ENCODE data around the gene VWCE.
"Not testable (repeated sequence)": the region's sequence is repeated elsewhere in the genome, so short reads cannot be mapped to it uniquely, and the experiment has no call there.

Gene VWCE

DNA sequence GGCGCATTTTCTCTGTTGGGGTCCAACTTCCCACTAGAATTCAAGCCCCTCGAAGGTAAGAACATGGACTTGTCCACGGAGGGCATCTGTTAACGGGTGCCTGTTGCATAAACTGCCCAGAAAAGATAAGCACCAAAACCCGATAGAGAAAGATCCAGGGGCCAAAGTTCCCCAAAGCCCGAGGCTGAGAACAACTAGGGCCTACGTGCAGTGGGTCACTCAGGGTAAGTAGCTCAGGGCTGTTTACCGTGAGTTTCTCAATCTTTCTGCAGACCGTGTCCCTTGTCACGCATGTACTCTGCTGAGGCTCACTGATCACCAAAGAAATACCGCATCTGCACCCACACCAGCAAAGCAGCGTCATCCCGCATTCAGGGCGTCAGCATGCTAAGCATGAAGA lies 29.8 kb downstream of the VWCE start:
- DNase-seq (ENCODE audit: insufficient read length, low spot score) (no peak), FAIRE-seq (no peak)
- TF ChIP-seq POLR2A (IDR thresholded peaks at IDR 0.05; ENCODE audit: low read depth, low read length) = no peak

DNA sequence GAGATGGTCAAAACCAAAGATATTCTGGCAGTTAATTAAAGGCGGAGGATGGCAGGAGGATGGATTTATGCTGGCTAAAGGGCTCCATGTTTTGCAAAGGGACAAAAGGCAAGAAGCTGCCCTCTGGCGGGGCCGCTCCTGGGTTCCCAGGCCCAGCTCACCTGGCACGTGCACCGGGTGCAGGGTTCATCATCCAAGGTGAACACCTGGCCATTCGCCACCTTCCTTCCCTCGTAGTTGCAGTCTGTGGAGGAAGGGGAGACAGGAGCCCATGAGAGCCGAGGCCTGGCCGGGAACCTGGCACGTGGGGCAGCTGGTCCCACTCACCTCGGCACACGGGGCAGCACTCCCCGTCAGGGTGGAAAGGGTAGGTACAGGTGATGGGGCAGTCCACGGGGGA lies 30.3 kb downstream of the VWCE start:
- FAIRE-seq = no peak
- no peak for TF ChIP-seq POLR2A (IDR thresholded peaks at IDR 0.05; ENCODE audit: low read depth, low read length)
- no peak for DNase-seq (ENCODE audit: insufficient read length, low spot score)

DNA sequence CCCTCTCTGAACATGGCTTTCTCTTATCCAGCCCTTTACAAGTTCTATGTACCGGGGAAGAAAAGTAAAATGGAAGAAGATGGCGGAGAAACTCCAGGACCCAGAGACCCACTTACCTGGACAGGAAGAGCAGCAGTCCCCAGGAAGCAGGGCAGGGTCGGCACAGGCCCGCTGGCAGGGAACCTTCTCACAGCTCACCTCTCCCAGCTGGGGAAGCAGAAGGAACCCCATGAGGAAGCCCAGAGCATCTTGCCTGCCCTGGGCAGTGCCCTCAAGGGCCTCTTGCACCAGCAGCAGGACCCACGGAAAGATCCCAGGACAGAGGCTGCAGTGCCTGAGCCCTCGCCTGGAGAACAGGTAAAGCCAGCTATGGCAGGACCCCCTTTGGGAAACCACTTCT lies 30.7 kb downstream of the VWCE start:
- no peak for DNase-seq (ENCODE audit: insufficient read length, low spot score)
- FAIRE-seq = no peak
- TF ChIP-seq POLR2A (IDR thresholded peaks at IDR 0.05; ENCODE audit: low read depth, low read length) = no peak

DNA sequence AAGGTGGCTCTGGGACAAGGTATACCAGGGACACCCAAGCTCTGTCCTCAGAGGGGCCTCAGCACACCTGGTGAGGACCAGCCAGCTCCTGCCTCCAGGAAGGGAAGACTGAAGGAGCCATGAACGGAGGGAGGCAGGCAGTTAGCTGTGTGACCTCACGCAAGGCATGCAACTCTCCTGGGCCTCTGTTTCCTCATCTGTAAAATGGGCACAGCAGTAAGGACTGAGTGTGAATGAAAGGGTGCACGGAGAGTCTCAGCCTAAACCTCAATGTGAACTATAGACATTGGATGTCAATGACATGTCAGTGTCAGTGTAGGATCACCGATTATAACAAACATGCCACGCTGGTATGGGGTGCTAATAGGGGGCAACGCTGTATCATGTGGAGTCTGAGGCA lies 35.8 kb downstream of the VWCE start:
- no peak for TF ChIP-seq POLR2A (IDR thresholded peaks at IDR 0.05; ENCODE audit: low read depth, low read length)
- FAIRE-seq = no peak
- DNase-seq (ENCODE audit: insufficient read length, low spot score) = no peak

DNA sequence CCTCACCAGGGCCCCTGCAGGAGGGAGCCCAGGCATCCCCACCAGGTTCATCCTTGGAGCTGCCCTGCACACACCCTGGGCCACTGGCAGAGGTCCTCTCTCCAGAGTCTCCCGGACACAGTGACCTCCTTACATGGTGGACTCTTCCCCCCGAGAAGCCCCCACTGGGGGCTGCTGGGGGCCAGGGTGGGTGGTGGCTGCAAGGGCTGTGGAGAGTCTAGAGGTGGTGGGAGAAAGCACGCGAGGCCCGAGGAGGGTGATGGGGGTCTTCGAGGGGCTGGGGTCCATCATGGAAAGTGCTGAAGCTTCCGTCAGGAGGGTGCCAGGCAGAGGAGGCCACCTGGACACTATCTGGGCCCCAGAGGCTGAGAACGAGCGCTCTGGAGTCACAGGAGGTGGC lies 36.6 kb downstream of the VWCE start:
- no peak for DNase-seq (ENCODE audit: insufficient read length, low spot score)
- TF ChIP-seq POLR2A (IDR thresholded peaks at IDR 0.05; ENCODE audit: low read depth, low read length) = no peak
- FAIRE-seq = no peak

DNA sequence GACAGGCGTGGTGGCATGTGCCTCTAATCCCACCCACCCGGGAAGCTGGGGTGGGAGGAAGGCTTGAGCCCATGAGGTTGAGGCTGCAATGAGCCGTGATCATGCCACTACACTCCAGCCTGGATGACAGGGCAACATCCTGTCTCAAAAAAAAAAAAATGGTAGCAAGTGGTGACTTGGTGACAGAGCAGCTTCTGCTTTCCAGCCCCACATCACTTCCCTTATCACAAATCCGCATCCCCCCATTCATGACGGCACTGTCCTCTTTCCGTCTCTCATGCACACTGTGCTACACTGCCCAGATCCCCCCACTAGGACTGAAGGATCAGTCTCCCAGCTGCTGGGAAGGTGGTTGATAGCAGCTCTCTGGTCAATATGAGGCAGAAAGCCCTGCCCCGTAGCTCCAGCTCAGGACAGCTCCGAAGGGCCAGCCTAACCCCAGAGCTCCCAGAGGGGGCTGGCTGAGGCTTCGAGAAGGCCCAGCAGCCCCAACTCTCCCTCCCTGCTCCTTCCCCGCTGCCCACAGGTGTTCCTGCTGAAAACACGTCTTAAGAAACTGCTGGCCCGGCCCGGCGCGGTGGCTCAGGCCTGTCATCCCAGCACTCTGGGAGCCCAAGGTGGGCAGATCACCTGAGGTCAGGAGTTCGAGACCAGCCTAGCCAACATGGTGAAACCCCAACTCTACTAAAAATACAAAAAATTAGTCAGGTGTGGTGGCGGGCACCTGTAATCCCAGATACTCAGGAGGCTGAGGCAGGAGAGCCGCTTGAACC lies 38.2 kb downstream of the VWCE start:
- FAIRE-seq = no peak
- no peak for DNase-seq (ENCODE audit: insufficient read length, low spot score)
- TF ChIP-seq POLR2A (IDR thresholded peaks at IDR 0.05; ENCODE audit: low read depth, low read length) = no peak

DNA sequence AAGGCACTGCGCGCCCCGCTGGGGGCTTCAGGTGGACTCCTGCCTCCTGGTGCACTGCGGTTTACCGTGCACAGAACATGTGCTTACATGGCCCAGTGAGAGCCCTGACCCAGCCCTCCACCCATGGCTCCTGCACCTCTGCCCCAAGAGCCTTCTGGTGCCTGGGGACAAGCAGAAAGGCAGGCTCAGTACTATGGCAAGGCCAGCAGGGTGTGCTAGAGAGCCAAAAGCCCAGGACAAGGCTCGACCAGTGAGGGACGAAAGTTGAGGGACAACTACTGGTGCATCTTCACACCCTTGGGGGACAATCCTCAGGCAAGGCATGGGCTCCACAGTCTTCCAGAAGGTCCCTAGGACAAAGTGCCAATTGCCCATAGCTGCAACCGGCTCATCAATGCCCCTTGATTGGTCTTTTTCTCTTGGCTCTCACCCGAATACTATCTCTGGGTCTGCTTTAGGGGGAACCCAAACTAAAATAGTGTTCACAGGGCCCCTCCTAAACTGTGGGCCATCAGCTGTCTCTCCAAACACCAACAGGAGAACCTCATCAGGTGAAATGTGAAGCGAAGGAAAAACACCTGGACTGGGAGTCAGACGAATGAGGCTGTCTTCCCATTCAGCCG lies 40.6 kb downstream of the VWCE start:
- no peak for TF ChIP-seq POLR2A (IDR thresholded peaks at IDR 0.05; ENCODE audit: low read depth, low read length)
- FAIRE-seq = no peak
- DNase-seq (ENCODE audit: insufficient read length, low spot score) = peak; percentile 85

DNA sequence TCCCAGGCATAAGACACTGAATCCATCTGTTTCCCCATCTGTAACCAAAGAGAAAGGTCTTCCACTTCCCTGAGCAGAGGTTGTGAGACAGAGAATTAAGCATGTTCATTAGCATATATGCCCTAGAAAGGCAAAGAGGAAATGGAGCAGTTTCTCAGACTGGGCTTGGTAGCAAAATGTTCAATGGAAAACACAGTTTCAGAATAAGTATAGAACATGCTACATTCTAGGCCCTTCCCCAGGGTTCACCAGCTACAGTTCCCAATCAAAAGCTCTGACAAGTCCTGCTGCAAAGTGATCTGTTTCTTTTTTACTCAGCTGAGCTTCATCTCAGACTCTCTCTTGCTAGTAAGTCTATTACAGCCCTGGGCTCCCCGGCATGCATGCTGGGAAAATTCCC lies 42.8 kb downstream of the VWCE start:
- not testable (repeated sequence) for DNase-seq (ENCODE audit: insufficient read length, low spot score); FAIRE-seq

DNA sequence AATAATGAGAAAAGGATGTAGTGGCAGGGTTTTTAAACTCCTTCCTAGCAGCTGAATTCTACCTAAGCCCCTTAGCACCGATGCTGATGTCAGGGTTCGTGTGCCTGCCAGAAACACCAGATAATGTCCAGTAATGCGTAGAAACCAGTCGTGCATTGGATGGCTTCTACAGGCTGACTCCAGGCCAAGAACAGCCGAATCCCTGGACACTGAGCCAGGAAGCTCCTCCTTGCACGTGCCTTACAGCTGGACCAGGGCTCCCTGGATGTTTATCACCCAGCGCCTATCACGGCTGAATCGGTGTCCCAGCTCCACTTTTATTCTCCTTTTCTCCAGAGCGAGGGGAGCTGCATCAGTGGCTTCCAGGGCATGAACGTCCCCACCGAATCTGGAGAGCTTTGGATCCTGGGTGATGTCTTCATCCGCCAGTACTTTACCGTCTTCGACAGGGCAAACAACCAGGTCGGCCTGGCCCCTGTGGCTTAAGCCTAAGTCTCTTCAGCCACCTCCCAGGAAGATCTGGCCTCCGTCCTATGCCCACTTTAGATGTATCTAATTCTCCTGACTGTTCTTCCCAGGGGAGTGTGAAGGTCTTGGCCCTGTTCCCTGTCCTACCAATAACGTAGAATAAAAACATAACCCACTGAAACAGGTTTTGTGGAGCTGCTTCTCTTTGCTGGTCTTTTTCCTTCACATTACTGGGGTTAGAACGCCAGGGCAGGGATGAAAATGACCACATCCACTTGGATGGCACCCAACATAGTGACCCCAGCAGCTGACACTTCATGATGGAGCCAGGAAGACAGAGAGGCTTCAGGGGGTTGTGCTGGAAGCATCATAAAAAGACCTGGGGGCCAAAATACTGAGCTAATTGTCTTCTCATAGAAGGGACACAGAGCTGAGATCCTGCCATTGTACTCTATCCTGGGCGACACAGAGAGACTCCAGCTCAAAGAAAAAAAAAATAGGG lies 44.0 kb downstream of the VWCE start:
- DNase-seq (ENCODE audit: insufficient read length, low spot score); FAIRE-seq: not testable (repeated sequence)

DNA sequence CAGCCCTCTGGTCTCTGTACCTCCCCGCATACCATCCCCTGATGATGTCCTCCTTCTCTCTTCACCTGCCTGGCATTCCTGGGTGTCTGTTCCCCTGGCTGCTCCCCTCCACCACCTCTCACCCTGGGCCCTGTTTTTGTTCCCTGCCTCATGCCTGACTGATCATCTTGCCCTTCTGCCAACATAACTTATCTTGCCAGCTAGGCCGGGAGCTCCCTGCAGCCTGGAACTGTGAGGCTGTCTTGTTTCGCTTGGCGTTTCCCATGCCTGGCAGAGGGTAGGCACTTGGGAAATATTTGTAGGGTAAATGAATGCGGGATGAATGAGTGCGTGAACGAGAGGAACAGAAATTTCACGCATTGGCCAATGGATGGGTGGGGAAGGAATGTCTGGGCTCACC lies 45.9 kb downstream of the VWCE start:
- DNase-seq (ENCODE audit: insufficient read length, low spot score); FAIRE-seq: not testable (repeated sequence)

DNA sequence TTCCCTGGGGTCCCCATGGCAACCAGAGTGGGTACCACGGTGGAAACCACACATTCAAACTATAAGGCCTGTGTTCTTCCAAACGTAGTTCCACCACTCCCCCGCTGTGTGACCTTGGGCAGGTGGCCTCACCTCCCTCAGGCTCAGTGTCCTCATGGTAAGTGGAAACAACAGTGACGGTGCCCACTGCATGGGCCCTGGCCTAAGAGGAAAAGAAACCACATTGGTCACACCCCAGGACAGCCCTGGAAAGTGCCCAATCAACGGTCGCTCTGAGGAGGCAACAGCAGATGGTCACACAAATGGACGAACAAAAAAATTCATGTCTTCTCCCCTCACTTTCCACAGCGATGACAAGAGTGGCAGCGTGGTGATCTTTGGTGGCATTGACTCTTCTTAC lies 47.0 kb downstream of the VWCE start:
- DNase-seq (ENCODE audit: insufficient read length, low spot score); FAIRE-seq: not testable (repeated sequence)

DNA sequence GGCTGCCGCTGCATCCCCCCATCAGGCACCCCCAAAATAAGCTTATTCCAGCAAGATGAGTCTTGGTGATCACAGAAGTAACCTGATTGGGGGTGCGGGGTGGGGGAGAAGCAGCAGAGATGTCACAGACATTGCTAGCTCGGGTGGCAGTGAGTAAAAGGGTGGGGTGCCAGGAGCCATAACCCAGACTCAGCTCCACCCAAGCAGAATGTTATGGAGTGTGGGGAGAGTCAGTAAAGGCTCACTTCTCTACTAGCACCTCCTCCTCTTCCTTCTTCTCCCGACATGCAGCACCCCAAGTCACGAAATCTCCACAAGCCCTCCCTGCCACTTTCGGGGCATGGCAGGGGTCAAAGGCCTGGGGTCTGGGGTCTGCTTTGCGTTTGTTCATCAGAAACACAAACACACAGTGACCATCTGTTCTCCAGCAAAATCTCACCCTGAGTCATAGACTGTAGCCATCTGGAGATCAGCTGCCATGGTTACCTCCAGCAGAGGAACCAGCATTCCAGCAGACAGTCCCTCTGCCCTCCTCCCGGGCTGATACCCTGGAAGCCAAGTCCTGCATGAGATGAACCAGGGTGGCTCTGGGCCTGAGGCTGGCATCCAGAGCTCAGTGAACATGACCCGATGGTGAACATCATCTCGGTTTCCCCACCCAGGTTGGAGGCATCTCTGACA lies 49.7 kb downstream of the VWCE start:
- not testable (repeated sequence) for FAIRE-seq

DNA sequence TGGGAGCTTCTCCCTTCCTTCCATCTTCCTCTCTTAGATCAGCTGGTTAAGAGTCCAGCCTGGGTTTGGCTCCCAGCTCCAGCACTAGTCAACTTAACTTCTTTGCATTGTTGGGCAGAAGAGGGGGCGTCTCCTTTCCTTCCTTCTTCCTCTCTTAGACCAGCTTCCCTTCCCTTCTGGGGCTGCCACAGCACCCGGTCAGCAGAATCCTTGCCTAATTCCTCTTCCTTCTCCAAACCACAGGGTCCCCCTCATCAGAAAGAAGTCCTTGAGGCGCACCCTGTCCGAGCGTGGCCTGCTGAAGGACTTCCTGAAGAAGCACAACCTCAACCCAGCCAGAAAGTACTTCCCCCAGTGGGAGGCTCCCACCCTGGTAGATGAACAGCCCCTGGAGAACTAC lies 53.6 kb downstream of the VWCE start:
- not testable (repeated sequence) for DNase-seq (ENCODE audit: insufficient read length, low spot score); FAIRE-seq

More for the DNA sequence above, 49.7 kb downstream of the VWCE start:
- not testable (repeated sequence) for DNase-seq (ENCODE audit: insufficient read length, low spot score)

DNA sequence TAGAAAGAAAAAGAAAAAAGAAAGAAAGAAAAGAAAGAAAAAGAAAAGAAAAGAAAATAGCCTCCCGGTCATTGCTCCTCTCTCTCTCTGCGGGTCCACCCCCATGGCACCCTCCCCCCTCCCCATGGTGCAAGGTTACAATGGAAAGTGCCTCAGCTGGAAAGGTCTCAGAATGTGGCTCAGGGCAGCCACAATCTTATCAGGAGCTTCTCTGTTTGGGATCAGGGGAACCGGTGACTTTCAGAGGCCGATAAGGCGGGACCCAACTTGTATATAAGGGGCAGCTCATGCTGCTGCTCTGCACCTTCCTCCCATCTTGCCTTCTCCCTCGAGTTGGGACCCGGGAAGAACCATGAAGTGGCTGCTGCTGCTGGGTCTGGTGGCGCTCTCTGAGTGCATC lies 54.2 kb downstream of the VWCE start, which contains the start of gene PGA5:
Gene PGA5, plus strand, starts transcription at position 301 of the 400 bp plus-strand sequence. Its CDS starts 52 bp downstream, at position 353.
- FAIRE-seq; DNase-seq (ENCODE audit: insufficient read length, low spot score): not testable (repeated sequence)

DNA sequence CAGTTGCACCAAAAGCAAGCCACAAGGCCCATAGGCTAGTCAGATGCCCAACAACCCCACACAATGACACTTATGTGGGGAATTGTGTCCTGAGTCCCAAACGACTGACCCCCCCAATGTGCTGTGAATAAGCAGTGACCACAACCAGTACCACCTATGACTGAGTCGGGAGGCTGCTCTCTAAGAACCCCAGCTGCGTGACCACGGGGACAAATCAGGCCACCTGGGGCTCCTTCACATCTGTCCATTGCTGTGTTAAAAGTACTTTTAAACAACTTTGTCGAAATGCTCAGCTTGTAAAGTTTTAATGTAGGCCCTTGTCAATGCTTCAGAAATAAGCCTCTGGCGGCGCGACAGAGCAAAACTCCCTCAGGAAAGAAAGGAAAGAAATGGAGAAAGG lies 54.8 kb downstream of the VWCE start:
- not testable (repeated sequence) for DNase-seq (ENCODE audit: insufficient read length, low spot score); FAIRE-seq

DNA sequence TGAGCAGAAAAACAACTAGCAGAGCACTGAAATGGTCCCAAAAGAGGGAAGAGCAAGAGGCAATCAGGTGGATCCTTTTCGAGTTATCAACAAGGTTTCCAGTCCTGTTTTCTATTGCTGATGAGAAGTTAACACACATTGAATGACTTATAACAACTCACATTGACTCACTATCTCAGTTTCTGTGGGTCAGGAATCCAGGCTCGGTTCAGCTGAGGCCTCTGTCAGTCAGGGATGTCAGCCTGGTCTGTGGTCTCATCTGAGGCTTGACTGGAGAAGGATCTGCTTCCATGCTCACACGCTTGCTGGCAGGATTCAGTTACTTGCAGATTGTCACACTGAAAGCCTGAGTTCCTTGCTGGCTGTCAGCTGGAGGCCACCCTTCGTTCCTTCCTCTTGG lies 58.0 kb downstream of the VWCE start:
- not testable (repeated sequence) for DNase-seq (ENCODE audit: insufficient read length, low spot score); FAIRE-seq

DNA sequence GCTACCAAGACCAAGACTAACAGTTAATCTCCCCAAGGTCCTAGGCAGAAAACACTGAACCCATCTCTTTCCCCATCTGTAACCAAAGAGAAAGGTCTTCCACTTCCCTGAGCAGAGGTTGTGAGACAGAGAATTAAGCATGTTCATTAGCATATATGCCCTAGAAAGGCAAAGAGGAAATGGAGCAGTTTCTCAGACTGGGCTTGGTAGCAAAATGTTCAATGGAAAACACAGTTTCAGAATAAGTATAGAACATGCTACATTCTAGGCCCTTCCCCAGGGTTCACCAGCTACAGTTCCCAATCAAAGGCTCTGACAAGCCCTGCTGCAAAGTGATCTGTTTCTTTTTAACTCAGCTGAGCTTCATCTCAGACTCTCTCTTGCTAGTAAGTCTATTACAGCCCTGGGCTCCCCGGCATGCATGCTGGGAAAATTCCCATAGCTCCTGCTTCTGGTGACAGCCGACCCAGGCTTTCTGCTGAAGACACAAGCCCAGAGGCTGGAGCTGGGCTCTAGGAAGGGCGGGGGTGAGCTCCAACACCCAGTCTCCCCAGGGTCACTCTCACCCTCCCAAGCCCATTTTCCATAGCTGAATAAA lies 62.5 kb downstream of the VWCE start:
- FAIRE-seq; DNase-seq (ENCODE audit: insufficient read length, low spot score): not testable (repeated sequence)

DNA sequence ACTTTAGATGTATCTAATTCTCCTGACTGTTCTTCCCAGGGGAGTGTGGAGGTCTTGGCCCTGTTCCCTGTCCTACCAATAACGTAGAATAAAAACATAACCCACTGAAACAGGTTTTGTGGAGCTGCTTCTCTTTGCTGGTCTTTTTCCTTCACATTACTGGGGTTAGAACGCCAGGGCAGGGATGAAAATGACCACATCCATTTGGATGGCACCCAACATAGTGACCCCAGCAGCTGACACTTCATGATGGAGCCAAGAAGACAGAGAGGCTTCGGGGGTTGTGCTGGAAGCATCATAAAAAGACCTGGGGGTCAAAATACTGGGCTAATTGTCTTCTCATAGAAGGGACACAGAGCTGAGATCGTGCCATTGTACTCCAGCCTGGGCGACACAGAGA lies 63.5 kb downstream of the VWCE start:
- FAIRE-seq; DNase-seq (ENCODE audit: insufficient read length, low spot score): not testable (repeated sequence)

DNA sequence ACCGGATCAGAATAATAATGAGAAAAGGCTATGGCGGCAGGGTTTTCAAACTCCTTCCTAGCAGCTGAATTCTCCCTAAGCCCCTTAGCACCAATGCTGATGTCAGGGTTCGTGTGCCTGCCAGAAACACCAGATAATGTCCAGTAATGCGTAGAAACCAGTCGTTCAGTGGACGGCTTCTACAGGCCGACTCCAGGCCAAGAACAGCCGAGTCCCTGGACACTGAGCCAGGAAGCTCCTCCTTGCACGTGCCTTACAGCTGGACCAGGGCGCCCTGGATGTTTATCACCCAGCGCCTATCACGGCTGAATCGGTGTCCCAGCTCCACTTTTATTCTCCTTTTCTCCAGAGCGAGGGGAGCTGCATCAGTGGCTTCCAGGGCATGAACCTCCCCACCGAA lies 64.1 kb downstream of the VWCE start:
- DNase-seq (ENCODE audit: insufficient read length, low spot score); FAIRE-seq: not testable (repeated sequence)
